GM18508 (cell line): ENCODE data around the gene DBI.
A peak's percentile ranks its signal among the peaks of the same experiment; 100 is the strongest.

Experiments used
- ATAC-seq: cut with Tn5 transposase; IDR thresholded peaks from one replicate; pipeline ENCODE4 v1.9.1; 2021; ENCODE audit warnings: moderate number of reproducible peaks; ENCODE audit not compliant: insufficient read depth, unreplicated experiment

The DBI gene

DNA sequence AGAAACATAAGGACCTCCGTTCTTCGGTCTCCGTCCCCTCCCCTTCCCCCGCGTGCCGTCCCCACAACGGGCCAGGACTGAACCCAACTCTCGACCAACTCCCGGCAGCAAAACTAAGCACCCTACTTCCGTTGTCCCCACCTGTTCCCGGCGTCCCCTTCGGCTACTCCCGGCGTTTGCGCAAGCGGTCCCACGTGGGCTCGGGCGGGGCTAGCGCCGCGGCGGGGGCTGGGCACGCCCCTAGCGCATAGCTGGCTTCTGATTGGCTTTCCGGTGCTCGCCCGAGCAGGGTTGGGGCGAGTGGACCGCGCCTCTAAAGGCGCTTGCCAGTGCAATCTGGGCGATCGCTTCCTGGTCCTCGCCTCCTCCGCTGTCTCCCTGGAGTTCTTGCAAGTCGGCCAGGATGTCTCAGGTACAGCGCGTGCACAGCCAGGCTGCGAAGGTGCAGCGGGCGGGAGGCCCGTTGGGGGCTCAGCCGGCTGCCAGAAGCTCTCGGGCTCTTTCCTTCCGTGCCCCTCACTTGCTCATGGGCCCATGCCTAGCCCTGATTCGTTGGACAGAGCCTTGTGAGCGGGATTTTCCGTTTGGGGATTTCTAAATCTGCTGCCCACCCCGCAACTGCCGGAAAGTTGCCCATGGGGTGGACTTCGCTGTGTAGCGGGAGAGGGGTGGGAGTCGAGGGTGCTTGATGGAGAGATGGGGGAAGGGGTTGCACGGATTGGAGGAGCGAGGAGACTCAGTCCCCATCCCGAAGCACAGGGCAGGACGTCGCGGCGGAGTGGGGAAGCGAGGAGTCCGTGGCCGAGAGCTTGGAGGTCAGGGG, at the start of gene DBI, which contains the start of gene C2orf76:
Gene DBI, plus strand, starts transcription at position 329 of the 823 bp plus-strand sequence. Its CDS starts 75 bp downstream, at position 404.
Gene C2orf76, minus strand, starts transcription at position 186 of the 823 bp plus-strand sequence. CDS start 26,875 bp downstream, outside the sequence.
- peak; percentile 89 for ATAC-seq

DNA sequence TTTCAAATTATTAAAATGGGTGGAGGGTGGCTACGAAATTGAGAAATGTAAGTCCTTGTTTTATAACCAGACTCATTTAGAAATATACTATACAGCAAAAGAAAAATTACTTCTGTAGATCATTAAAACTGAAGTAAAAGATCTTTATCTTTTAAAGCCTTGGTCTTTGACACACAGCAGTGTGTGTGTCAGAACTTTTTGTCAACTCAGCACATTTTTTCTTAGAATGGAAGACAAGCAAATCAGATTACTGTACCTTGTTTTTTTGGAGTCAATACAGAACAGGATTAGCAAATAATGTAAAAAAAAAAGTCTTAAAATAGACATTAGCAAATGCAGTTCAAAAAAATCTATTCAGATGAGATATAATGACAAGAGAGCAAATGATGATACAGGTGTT, 49.2 kb upstream of the DBI start:
- no peak for ATAC-seq

DNA sequence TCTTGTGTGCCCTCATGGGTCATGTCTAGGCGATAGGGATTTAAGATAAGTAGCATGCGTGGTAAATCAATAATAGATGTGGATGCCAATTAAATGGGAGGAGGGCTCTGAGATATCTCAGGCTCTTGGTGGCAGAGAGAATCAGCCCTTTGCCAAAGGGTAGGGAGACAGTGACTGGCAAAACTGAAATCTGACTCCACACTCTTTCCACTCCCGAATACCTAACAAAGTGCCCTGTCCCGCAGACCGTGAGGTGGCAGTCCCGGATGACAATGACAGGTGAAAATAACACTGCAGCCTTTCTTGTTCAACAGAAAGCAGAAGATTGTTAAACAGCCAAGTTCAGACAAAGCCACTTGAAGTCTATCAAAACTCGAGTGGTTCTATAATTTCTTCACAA, 47.2 kb upstream of the DBI start:
- no peak for ATAC-seq

DNA sequence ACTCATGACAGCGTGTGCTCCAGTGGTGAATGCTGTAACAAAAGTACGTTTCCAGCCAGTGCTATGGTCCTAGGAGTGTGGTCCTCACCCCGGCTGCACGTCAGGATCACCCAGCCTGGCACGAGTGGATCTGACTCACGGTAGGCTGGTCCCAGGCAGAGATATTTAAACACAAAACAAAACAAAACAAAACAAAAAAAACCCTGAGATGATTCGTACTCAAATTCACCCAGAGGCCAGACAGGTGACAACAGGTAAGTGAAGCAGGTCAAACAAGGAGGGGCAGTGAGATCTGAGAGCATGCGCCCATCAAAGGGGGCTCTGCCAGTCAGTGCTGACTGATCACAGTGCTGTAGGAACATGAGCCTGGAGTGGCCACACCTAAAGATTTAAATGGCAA, 43.3 kb upstream of the DBI start:
- no peak for ATAC-seq

DNA sequence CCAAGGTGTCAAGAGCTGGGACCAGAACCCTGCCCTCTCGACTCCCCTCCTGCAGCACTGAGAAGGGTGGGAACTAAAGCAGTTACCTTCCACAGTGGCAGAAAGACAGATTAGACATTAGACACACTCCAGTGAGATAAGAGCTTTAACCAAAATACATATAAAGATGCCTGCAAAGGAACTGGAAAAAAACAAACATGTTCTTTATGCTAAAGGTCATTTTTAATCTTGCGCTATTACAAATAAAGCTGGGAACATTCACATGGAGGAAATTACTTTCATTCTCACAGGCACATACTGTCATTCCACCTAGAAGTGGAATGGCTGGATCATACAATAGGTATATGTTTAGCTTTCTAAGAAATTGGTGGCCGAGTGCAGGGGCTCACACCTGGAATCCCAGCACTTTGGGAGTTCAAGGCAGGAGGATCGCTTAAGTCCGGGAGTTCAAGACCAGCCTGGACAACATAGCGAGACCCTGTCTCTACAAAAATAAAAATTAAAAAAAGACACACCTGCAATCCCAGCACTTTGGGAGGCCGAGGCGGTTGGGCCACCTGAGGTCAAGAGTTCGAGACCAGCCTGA, 42.0 kb upstream of the DBI start:
- no peak for ATAC-seq

DNA sequence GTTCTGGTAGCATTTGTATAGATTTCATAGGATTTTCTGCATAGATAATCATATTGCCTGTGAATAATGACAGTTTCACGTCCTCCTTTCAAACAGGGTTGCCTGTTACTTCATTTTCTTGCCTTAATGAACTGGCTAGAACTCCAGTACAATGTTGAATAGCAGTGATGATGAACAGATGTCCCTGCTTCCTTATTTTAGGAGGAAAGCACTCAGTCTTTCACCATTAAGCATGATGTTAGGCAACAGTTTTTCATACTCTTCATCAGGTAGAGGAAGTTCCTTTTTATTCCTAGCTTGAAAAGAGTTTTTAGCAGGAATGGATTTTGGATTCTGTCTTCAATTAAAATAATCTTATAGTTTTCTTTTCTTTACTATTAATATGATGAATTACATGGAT, 39.8 kb upstream of the DBI start:
- ATAC-seq: no peak

DNA sequence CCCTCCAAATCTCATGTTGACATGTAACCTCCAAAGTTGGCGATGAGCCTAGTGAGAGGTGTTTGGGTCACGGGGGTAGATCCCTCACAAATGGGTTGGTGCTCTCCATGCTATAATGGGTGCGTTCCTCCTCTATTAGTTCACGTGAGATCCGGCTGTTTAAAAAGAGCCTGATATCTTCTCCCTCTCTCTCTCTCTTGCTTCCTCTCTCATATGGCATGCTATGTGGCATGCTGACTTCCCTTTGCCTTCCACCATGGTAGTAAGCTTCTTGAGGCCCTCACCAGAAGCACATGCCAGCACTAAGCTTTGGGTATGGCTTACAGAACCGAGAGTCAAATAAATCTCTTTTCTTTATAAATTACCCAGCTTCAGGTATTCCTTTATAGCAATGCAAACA, 39.3 kb upstream of the DBI start:
- no peak for ATAC-seq

DNA sequence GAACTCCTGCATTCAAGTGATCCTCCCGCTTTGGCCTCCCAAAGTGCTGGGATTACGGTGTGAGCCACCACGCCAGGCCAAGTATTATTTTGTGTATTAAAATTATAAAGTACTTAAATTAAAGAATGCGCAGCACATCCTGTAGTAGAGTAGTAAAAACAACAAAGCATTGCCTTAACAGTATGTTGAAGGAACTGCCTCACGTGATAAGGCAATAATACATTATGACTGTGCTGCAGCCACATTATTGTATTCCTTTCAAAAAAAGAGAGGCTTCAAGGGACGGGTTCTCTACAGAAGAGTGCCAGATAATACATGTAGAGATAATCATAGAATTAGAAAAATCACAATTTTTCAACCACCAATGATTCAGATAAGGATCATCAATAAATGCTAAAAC, 33.8 kb upstream of the DBI start:
- no peak for ATAC-seq

DNA sequence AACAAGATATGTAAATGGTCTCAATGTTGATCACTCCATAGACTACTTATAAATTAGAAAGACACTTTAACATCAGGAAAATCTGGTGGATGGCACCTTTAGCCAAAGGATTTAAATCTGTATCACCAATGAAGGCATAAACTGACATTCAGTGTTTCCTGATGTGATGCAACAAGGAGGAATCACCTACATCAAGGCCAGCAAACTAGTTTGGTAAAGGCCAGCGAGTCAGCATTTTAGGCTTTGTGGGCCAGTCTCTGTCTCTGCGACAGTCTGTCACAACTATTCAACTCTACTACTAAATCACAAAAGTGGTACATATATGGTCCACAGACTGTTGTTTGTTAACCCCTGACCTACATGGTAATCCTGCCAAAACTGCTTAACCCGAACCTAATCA, 33.4 kb upstream of the DBI start:
- ATAC-seq: no peak

DNA sequence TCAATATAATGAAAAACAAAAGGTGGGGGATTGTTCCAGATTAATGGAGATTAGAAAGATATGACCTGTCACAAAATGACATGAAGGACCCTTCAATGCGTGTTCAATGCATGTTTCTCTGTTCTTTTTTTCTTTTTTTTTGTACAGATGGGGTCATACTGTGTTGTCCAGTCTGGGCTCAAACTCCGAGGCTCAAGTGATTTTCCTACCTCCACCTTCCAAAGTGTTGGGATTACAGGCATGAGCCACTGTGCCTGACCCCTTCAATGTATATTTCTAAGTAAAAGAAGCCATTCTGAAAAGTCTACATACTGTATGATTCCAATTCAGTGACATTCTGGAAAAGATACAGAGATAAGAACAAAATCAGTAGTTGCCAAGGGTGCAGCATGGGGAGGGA, 32.9 kb upstream of the DBI start:
- no peak for ATAC-seq

DNA sequence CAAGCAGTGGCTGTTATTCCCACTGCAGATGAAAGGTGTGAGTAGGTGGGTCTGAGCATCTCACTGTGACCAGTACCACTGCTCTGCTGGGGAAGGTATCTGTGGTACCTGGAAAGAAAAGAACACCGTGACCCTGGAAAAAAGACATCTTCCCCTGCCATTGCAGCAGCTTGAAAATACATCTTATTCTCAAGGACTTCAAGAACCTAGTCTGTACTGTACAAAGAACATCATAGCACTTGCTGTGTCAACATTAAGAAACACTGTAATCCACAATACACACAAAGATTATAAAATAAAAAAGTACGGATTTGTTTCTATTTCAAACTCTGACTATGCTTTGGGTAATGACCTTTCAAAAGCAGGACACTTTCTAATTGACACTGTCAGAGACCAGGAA, 29.0 kb upstream of the DBI start:
- ATAC-seq: no peak

DNA sequence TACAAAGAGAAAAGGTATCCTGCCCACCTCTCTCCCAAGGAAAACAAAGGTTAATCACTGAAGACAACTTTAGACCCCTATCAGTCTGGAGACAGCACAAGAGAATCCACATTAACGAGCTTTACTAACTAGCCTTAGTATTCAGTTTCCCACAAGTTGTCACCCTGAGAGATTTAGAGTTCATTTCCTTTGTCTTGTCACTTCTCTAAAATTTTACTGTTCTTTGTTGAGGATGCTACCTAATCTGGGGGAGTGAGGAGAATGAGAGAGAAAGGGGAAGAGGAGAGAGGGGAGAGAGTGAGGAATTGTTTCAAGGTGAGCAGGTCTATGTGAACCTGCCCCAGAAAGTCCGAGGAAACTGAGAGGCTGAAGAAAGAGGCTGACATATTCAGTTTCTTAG, 28.5 kb upstream of the DBI start:
- ATAC-seq: no peak

DNA sequence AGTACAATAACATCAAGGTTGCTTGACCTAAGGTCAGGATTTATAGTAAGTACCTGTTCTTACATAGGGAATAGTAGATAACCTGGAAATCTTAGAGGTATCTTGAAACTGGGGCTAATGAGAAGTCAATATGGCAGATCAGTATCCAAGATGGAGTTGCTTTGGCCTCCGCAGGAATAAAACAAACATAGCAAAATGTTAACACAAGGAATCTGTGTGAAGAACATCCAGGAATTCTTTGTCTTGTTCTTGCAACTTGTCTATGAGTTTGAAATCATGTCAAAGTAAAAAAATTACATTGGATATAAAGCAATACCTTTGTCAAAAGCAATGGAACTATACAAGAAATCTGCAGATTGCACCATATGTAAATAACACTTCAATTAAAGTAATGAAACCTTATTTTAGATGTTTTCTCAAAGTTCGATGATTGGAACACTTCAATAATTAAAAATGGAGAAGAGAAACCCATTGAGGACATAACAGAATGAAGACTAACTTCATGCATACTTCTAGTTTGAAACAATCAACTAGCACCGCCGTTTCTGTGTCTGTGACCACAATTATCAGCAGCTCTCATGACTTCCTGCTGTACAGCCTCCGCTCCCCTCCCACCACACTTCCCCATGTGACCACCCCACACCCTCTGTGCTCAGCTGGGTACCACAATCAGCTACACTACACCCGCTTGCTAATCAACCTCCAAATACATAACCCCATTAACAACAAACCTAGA, 27.8 kb upstream of the DBI start:
- ATAC-seq: peak; percentile 94

DNA sequence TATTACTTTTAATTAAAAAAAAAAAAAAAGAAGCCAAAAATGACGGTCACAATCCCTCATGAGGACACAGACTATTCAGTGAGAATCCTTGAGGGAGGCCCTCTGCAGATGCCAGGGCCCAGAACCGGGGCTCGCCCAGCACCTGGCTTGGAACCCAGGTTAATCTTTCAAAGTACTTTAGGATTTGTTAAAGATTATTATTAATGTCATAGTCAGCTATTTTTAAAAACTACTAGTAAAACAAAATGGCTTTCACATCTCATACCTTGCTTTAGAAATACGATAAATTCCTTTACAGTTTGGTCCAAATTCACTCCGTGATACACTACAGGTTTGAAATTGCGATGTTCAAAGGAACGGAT, 27.2 kb upstream of the DBI start:
- no peak for ATAC-seq

DNA sequence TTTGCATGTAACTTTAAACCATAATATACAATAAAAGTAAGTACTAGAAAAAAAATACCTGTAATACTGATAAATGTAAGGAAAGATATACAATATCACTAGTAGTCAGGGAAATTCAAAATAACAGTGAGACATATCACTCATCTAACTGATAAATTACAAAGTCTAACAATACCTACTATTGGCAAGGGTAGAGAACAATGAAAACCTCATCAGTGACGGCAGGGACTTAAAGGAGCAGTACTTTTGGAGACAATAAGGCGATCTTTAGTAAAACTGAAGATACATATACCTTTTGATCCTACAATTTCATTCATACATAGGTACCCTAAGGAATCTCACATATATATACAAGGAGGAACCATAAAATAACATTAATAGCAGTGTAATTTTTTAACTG, 25.1 kb upstream of the DBI start:
- no peak for ATAC-seq

DNA sequence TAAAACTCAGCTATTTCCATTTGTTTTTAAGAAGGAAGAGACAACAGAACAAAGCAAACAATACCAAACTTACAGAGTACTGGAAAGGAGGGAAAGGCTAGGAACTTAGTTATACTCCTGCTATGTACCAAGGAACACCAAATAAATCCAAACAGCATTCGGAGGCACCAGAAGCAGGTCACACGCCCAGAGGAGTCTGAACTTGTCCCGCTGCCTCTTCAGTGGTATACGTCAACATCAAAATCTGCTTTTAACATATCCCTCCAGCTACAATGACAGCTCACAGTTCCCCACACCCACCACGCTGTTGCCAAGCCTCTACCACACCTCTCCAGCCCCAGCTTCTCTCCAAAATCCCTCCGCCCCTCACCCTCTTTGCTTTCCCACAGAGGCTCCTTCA, 17.5 kb upstream of the DBI start:
- no peak for ATAC-seq

DNA sequence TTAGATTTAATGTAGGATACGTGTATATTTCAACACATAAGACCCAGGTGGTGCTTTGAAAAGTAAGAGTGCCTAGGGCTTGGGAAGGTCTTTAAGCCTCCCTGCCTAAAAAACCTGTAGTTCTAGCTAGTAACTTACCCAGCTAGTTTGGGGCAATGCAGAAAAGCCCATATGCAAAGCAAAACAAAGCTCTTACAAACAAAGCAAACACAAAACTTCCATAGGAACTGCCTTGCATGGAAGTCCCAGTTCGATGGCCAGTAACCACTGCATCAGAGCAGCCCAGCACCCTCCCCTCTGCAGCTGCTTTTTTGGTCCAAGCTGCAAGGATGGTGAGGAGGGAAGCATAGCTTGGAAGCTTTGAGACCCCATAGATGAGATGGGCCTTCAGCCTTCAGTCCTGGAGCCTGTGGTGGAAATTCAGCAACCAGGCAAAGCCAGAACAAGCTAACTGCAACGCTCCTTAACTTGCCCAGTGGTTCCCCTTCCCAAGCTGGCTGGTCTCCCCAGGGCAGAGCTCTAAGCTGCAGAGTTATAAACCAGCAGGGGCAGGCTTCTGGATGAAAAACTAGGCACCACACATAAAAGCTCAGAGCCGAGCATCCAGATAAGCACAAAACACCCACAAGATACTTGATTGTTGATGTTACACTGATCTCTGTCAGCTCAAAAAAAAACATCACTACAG, 16.3 kb upstream of the DBI start:
- no peak for ATAC-seq

DNA sequence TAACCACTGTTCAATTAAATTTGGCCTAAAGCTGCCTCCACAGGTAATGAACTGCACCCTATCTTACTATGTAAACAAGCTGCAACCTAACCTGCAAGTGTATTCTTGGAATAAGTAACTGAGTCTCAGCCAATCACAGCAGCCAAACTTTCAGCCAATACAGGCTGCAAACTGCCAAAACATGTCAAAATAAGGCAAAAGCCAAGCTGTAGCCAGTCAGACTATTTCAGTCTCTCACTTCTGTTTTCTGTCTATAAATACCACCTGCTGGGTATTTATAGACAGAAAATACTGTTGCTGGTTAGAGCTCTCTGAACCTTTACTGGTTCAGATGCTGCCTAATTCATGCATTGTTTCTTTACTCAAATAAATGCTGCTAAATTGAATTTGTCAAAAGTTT, 14.4 kb upstream of the DBI start:
- ATAC-seq: peak; percentile 90

DNA sequence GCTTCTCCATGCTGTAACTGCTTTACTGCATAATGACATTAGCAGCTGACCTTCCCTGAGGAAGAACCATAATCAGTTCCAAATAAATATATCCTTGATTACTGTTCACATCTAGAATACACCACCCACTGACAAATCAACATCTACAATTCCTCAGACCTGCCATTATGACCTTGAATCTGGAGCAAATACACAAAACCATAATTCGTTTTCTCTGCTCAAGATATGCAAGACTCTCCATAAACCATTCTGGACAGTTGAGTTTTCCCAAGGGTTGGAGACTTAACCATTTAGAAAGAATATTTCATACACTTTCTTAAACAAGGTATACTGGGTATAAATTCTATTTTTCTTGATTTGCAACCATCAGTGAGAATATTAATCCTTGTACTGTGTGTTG, 11.9 kb upstream of the DBI start:
- no peak for ATAC-seq

DNA sequence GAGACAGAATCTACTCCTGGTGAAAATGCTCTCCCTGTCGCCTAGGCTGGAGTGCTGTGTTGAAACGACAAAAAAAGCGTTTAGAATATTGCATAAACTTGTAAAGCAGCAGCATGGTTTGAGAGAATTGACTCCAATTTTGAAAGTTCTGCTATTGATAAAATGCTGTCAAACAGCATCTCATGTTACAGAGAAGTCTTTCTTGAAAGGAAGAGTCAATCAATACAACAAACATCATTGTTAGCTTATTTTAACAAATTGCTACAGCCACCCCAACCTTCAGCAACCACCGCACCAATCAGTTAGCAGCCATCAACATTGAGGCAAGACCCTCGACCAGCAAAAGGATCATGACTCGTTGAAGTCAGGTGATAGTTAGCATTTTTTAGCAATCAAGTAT, 7.0 kb upstream of the DBI start:
- no peak for ATAC-seq

DNA sequence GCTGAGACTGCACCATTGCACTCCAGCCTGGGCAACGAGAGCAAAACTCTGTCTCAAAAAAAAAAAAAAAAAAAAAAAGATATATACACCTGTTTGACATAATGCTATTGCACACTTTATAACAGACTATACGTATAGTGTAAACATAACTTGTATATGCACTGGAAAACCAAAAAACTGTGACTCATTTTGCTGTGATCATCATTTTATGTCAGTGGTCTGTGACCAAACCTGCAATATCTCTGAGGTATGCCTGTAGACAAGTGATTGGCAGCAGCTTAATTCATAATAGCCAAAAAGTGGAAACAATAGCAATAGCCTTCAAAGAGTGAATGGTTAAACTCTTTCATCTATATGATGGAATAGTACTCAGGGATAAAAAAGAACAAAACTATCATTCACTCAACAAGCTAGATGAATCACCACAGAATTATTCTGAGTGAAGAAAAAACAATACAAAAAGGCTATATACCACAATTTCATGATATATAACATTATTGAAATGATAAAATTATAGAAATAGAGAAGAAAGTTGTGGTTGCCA, 6.3 kb upstream of the DBI start:
- ATAC-seq: no peak
